IPS DF 6.9 (cell line): Measurements from ENCODE around the gene RRAS.
"Not testable (repeated sequence)": the region's sequence is repeated elsewhere in the genome, so short reads cannot be mapped to it uniquely, and the experiment has no call there.

Experiments
- DNase-seq: peaks from one replicate; pipeline ENCODE4 v3.0.0-alpha.2; 2013; ENCODE audit warnings: low read depth, low spot score
- H3K27ac ChIP-seq: one replicate; pipeline ENCODE4 v1.5.1; 2013; ENCODE audit warnings: low read length, control low read depth
- H3K27me3 ChIP-seq: 2 replicates; pipeline ENCODE4 v1.6.1; 2013; ENCODE audit warnings: mild to moderate bottlenecking, low read length; ENCODE audit not compliant: control insufficient read depth, insufficient read depth
- H3K36me3 ChIP-seq: 2 replicates; pipeline ENCODE4 v1.6.1; 2013; ENCODE audit warnings: low read length; ENCODE audit not compliant: control insufficient read depth, insufficient read depth
- H3K4me1 ChIP-seq: 2 replicates; pipeline ENCODE4 v1.6.1; 2013; ENCODE audit warnings: low read length; ENCODE audit not compliant: control insufficient read depth, insufficient read depth
- H3K4me3 ChIP-seq: 2 replicates; pipeline ENCODE4 v1.5.1; 2013; ENCODE audit warnings: mild to moderate bottlenecking, low read length
- H3K9me3 ChIP-seq: 2 replicates; pipeline ENCODE4 v1.6.1; 2013; ENCODE audit warnings: low read length, inconsistent platforms; ENCODE audit not compliant: control insufficient read depth, insufficient read depth
- WGBS: extraction: QIAGEN DNeasy Blood & Tissue Kit; methylation state at CpG from one replicate; pipeline ENCODE4 v1.1.7; 2013; ENCODE audit warnings: mixed read lengths, missing lambda C conversion rate; ENCODE audit not compliant: insufficient read length, insufficient coverage; 5-methylcytosine and 5-hydroxymethylcytosine counted together

Gene RRAS

DNA sequence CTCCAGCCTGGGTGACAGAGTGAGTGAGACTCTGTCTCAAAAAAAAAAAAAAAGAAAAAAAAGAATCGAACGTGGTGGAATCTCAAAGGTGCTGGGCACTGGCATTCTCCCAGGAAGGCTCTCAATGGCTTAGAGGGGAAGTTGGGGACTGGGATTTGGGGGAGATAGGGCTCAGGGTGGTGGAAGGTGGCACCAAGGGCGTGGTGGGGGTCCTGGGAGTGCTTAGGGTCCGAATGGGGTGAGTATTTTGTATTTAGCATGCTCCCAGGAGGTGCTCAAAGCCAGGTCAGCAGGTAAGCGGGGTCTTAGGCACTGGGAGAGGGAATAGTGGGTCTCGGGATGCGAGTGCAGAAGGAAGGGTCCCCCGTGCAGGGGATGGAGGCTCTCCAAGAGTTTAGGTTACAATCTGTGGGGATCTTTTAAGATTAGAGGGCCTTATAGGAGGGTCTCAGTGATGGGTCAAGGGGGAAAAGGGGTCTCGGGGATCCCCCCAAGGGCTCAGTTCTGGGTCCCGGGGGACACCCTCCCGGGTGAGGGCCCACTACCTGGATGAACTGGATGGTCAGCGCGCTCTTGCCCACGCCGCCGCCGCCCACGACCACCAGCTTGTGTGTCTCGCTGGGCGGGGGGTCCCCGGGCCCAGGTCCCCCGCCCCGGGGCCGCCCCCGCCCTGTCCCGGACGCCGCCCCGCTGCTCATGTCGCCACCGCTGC lies 386 bp downstream of the RRAS start:
- H3K4me3 ChIP-seq = peak overlapping the region; percentile 38; the same call in 1 of the 2 replicates
- no peak for DNase-seq
- H3K27ac ChIP-seq = no peak overlapping the region
- peaks cover 3% of the 10 kb centered on the region for H3K4me1 ChIP-seq
- H3K27me3 ChIP-seq = no peaks in the 10 kb centered on the region
- no CpG with 5 or more reads among the region's 31 CpGs for WGBS
- H3K36me3 ChIP-seq = no peaks in the 10 kb centered on the region
- H3K9me3 ChIP-seq = no peaks in the 10 kb centered on the region

DNA sequence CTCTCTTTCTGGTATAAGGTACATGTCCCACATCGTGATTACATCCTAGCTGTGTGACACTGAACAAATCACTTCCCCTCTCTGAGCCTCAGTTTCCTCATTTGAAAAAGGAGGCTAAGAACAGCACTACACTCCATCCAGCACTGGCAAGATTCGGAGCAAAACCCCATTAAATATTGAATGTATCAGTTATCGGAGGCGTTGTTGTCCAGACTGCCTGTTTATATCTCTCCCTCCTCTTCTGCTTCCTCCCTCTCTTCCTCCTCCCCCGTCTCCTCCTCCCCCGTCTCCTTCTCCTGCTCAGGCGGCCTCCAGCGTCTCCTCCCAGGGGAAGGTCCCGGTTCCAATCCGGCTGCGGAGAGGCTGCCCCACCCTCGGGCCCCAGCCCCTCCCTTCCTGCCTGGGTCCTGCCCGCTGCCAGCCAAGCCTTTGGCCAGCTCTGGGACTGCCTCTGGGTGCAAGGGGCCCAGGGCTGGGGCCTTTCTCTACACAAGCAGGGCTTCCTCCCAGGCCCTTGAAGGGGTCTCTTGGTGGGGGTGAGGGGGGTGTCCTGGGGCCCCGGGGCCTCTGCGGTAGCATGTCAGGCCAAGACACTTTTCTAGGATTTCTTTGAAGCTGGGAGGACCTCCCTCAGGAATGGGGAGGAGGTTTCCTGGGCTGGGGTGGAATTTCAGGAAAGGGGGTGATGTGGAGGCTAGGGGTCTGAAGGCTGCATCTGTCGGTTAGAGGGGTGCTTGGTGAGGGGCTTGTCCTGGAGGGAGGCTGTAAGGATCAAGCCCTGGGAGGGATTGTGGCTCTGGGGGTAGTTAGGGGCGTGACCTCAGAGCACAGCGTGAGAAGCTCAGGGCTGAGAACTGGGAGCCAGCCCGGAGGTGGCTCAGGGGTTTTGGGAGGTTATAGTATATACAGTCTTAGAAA lies 1.9 kb downstream of the RRAS start:
- Histone ChIP-seq H3K36me3 (no peaks in the 10 kb centered on the region), H3K4me1 (peaks cover 3% of the 10 kb centered on the region), H3K4me3 (no peak overlapping the region), H3K27me3 (no peaks in the 10 kb centered on the region), H3K9me3 (no peaks in the 10 kb centered on the region), H3K27ac (no peak overlapping the region)
- no CpG with 5 or more reads among the region's 19 CpGs for WGBS
- DNase-seq = no peak

DNA sequence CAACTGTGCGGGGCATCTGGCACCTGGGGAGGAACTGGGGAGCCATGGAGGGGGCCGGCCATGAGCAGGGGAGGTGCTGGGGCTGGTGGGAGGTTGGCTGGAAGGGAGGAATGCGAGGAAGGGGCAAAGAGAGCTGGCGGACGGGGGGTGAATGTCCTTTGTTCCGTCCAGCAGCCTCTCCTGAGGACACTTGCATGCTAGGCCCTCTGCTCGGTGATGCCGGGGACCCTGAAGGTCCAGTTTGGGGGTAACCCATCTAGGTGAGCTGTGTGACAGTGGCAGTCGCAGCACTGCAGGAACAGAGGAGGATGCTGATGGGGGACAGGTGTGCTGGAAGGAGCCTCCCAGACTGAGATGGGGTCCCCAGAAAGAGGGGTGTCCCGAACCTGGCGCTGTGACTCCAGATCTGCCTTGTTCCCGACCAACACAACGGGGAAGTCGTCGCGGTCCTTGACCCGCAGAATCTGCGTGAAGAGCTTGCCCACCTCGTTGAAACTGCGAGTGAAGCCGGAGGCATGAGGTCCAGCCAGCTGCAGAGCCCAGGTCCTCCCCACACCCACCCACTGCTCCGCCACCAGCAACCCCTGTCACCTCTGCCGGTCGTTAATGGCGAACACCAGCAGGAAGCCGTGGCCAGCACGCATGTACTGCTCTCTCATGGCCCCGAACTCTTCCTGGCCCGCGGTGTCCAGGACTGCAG lies 3.6 kb downstream of the RRAS start:
- peaks cover 3% of the 10 kb centered on the region for H3K4me1 ChIP-seq
- WGBS = no CpG with 5 or more reads among the region's 30 CpGs
- no peaks in the 10 kb centered on the region for H3K27me3 ChIP-seq

DNA sequence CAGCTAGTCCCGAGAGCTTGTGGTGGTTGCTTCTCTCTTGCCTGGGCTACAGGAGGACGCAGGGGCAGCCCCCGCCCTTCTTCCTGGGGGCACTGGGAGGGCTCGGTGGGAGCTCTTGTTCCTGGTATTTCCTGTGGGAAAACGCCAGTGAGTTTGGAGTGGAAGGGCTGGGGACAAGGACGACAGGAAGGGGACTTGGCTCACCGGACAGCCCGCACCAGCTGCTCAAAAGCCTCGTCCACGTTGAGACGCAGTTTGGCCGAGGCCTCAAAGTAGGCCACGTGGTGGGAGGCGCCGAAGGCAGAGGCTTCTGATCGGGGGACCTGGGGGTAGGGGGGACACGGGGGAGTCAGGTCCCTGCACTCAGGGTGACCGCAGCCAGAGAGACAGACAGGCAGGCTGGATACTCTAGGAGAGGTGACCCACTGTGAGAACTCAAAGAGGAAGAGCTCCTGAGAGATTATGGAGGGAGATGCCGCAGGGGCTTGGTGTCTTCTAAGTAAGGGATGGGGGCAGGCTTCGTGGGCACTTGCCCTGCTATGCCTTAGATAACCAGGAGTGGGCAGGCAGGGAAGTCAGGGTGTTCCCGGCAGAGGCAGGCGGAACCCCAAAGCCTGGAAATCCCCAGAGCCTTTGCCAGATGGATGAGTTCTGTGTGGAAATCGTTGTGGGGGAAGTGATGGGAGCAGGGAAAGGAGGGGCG lies 4.3 kb downstream of the RRAS start:
- H3K27me3 ChIP-seq = no peaks in the 10 kb centered on the region
- H3K27ac ChIP-seq = no peak overlapping the region
- no peaks in the 10 kb centered on the region for H3K9me3 ChIP-seq
- peaks cover 5% of the 10 kb centered on the region for H3K4me1 ChIP-seq
- no CpG with 5 or more reads among the region's 24 CpGs for WGBS
- no peak overlapping the region for H3K4me3 ChIP-seq
- no peaks in the 10 kb centered on the region for H3K36me3 ChIP-seq
- no peak for DNase-seq

More for the DNA sequence above, 3.6 kb downstream of the RRAS start:
- no peaks in the 10 kb centered on the region for H3K36me3 ChIP-seq
- no peaks in the 10 kb centered on the region for H3K9me3 ChIP-seq
- DNase-seq = no peak
- no peak overlapping the region for H3K27ac ChIP-seq
- H3K4me3 ChIP-seq = no peak overlapping the region

DNA sequence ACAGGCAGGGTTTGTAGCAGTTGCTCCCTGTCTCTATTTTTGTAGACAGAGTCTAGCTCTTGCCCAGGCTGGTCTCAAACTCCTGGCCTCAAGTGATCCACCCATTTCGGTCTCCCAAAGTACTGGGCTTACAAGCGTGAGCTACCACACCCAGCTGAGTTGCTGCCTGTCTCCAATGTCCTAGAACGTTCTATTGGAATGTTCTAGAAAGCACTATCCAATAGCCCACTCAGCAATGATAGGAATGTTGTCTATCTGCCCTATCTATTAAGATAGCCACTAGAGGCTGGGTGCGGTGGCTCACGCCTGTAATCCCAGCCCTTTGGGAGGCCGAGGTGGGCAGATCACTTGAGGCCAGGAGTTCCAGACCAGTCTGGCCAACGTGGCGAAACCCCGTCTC lies 6.7 kb downstream of the RRAS start:
- not testable (repeated sequence) for H3K4me1 ChIP-seq, DNase-seq

DNA sequence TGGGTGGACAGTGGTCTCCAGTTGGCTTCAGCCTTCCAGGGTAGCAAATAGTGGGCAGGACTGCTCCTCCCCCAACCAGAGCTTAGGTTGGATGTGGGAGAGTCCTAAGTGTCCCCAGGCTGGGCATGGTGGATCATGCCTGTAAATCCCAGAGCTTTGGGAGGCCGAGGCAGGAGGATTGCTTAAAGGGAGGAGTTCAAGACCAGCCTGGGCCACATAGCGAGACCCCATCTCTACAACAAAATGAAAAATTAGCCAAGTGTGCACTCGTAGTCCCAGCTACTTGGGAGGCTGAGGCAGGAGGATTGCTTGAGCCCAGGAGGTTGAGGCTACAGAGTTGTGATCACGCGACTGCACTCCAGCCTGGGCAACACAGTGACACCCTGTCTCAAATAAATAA lies 7.4 kb downstream of the RRAS start:
- Histone ChIP-seq H3K27me3 (no peaks in the 10 kb centered on the region), H3K4me1 (0 out of 2 replicates have a peak, but pooled peaks cover 3% of the 10 kb centered on the region), H3K36me3 (no peaks in the 10 kb centered on the region), H3K9me3 (no peaks in the 10 kb centered on the region), H3K4me3 (no peak overlapping the region), H3K27ac (no peak overlapping the region)
- no peak for DNase-seq
- no CpG with 5 or more reads among the region's 5 CpGs for WGBS

More for the DNA sequence above, 6.7 kb downstream of the RRAS start:
- not testable (repeated sequence) for H3K27ac ChIP-seq, H3K4me3 ChIP-seq, H3K36me3 ChIP-seq, H3K9me3 ChIP-seq, H3K27me3 ChIP-seq
- WGBS = no CpG with 5 or more reads among the region's 9 CpGs

DNA sequence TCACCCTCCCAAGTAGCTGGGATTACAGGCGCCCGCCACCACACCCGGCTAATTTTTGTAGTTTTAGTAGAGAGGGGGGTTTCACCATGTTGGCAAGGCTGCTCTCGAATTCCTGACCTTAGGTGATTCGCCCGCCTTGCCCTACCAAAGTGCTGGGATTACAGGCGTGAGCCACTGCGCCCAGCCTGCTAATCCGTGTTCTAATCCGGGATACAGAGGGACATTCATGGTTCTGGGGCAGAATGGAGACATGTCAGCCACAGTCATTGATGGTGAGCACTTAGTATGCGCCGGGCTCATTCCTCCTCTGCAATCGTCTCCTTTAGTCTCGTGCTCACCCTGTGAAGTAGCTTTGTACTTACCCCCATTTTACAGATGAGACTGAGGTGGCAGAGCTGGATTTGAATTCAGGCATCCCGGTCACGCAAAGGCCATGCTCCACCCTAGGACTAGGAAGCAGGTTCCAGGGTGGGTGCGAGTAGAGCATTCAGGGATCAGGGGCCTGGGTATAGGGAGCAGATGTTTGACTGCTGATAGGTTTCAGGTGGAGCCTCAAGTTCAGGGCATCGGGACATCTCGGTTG lies 8.2 kb downstream of the RRAS start:
- WGBS = no CpG with 5 or more reads among the region's 19 CpGs
- DNase-seq = no peak
- Histone ChIP-seq H3K4me1 (0 out of 2 replicates have a peak, but pooled peaks cover 3% of the 10 kb centered on the region), H3K4me3 (no peak overlapping the region), H3K27me3 (no peaks in the 10 kb centered on the region), H3K36me3 (no peaks in the 10 kb centered on the region), H3K9me3 (no peaks in the 10 kb centered on the region), H3K27ac (no peak overlapping the region)

DNA sequence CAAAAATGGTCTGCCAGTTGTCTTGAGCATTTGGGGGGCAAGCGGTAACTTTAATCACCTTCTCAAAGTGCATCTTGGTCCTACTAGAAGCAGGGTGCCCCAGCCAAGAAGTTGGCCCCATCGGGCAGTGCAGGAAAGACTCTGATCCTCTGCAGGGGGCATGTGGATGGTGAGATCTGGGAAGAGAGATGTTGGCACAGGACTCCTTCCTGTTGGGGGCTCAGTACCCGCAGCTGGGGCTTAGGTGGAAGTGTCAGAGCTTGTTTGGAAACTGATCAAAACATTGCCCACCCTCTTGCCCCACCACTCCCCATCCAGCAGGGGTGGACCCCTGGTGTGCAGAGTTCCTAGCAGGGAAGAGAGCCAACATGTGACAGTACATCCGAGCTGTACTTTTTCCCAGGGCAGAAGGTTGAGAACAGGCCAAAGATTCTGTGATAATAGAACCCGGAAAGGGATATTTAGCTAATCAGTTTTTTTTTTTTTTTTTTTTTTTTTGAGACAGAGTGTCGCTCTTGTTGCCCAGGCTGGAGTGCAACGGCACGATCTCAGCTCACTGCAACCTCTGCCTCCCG lies 8.8 kb downstream of the RRAS start:
- Histone ChIP-seq H3K4me3 (no peak overlapping the region), H3K27ac (no peak overlapping the region), H3K27me3 (no peaks in the 10 kb centered on the region), H3K9me3 (no peaks in the 10 kb centered on the region), H3K36me3 (peaks cover 5% of the 10 kb centered on the region; the same call in 1 of the 2 replicates), H3K4me1 (0 out of 2 replicates have a peak, but pooled peaks cover 3% of the 10 kb centered on the region)
- no CpG with 5 or more reads among the region's 9 CpGs for WGBS
- DNase-seq = no peak

DNA sequence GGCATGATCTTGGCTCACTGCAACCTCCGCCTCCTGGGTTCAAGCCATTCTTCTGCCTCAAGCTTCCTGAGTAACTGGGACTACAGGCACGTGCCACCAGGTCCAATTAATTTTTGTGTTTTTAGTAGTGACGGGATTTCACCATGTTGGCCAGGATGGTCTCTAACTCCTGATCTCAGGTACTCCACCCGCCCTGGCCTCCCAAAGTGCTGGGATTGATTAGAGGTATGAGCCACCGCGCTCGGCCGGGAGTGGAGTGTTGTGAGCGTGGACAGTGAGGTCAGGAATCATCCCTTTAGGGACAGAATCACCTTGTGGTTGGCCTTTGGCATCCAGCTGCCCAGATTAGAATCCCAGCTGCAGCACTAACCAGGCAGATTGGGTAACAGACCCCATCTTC lies 10.3 kb downstream of the RRAS start:
- Histone ChIP-seq H3K4me1 (0 out of 2 replicates have a peak, but pooled peaks cover 2% of the 10 kb centered on the region), H3K27ac (no peak overlapping the region), H3K27me3 (no peaks in the 10 kb centered on the region), H3K4me3 (no peak overlapping the region), H3K36me3 (peaks cover 13% of the 10 kb centered on the region; the same call in 1 of the 2 replicates), H3K9me3 (no peaks in the 10 kb centered on the region)
- WGBS = no CpG with 5 or more reads among the region's 9 CpGs
- no peak for DNase-seq
